NCI-H69 (cell line): Measurements from ENCODE around the gene EGFR.

Experiments
- DNase-seq: peaks from one replicate; lab custom pipeline; 2025; lab: John Stamatoyannopoulos, UW

EGFR gene

GRCh38 chr7:55212176-55212575, 193.4 kb downstream of the EGFR start:
- no peak for DNase-seq

- no peak for DNase-seq
Observed at GRCh38 chr7:55212838-55213237, 194.0 kb downstream of the EGFR start.

- DNase-seq, result no peak
Observed at GRCh38 chr7:55214707-55215106, 195.9 kb downstream of the EGFR start.

GRCh38 chr7:55223023-55223422, 204.2 kb downstream of the EGFR start:
- DNase-seq, result no peak

- no peak for DNase-seq
Observed at GRCh38 chr7:55224111-55224510, 205.3 kb downstream of the EGFR start.

GRCh38 chr7:55224810-55225209, 206.0 kb downstream of the EGFR start:
- no peak for DNase-seq

- no peak for DNase-seq
Observed at GRCh38 chr7:55230014-55230413, 211.2 kb downstream of the EGFR start.

GRCh38 chr7:55231736-55232280, 213.0 kb downstream of the EGFR start:
- DNase-seq, result no peak

- DNase-seq, result no peak
Observed at GRCh38 chr7:55233001-55233400, 214.2 kb downstream of the EGFR start.

GRCh38 chr7:55234408-55234807, 215.6 kb downstream of the EGFR start:
- DNase-seq, result no peak

GRCh38 chr7:55235115-55235514, 216.3 kb downstream of the EGFR start:
- DNase-seq, result no peak

GRCh38 chr7:55235801-55236200, 217.0 kb downstream of the EGFR start:
- DNase-seq, result no peak

GRCh38 chr7:55236476-55236875, 217.7 kb downstream of the EGFR start:
- DNase-seq, result no peak

- no peak for DNase-seq
Observed at GRCh38 chr7:55237156-55237893, 218.5 kb downstream of the EGFR start.

- no peak for DNase-seq
Observed at GRCh38 chr7:55239406-55239805, 220.6 kb downstream of the EGFR start.

- no peak for DNase-seq
Observed at GRCh38 chr7:55240418-55241142, 221.8 kb downstream of the EGFR start.

- DNase-seq, result no peak
Observed at GRCh38 chr7:55241958-55242357, 223.1 kb downstream of the EGFR start.

GRCh38 chr7:55242613-55243012, 223.8 kb downstream of the EGFR start:
- DNase-seq, result no peak

GRCh38 chr7:55244006-55244745, 225.4 kb downstream of the EGFR start:
- DNase-seq, result no peak

- DNase-seq, result no peak
Observed at GRCh38 chr7:55245271-55245723, 226.5 kb downstream of the EGFR start.

GRCh38 chr7:55246171-55246570, 227.4 kb downstream of the EGFR start:
- no peak for DNase-seq

GRCh38 chr7:55247428-55247827, 228.6 kb downstream of the EGFR start:
- no peak for DNase-seq

- DNase-seq, result no peak
Observed at GRCh38 chr7:55248526-55248925, 229.7 kb downstream of the EGFR start.
